ENCODE data around the gene RASSF1.
"Not testable (repeated sequence)": the region's sequence is repeated elsewhere in the genome, so short reads cannot be mapped to it uniquely, and the experiment has no call there.

- not testable (repeated sequence) for TF ChIP-seq CTCF, EZH2, EZH2phosphoT487 (IDR thresholded peaks at IDR 0.05)
Observed at GRCh38 chr3:50312041-50312440, 28.6 kb downstream of the RASSF1 start.
